ENCODE measurements around the gene CHD2.

The CHD2 gene

DNA sequence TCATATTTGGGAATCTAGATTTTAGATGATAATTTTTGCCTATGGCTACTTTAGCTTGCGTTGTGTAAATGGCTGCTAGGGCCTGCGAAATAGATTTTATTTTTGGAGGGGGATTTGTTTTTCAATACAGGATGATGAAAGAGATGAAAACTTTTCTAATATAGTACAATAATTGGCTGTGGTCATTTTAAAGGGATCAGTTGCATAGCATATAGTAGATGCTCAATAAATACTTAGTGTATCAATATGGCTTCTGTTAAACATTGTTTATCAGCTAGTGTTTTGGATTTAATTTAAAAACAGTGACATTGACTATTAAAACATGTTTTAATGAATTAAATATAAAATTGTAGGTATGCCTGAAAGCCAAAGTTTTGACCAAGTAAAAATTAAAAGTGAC, 6.9 kb upstream of the CHD2 start:
- DNase-seq (no peak), ATAC-seq (no peak)
- Mint-ChIP-seq H3K4me3 (peak overlapping the region; percentile 56), H3K9me3 (peaks cover 8% of the 10 kb centered on the region), H3K27me3 (no peaks in the 10 kb centered on the region), H3K4me1 (peaks cover 91% of the 10 kb centered on the region), H3K36me3 (ENCODE audit: low read depth) (peaks cover 84% of the 10 kb centered on the region), H3K27ac (peak overlapping the region; percentile 86)

- ATAC-seq (no peak), DNase-seq (no peak)
- peaks cover 79% of the 10 kb centered on the region for H3K4me1 Mint-ChIP-seq
- H3K4me3 Mint-ChIP-seq, result peak overlapping the region; percentile 1
- H3K9me3 Mint-ChIP-seq, result peaks cover 18% of the 10 kb centered on the region
- peak overlapping the region; percentile 65 for H3K27ac Mint-ChIP-seq
- H3K36me3 Mint-ChIP-seq (ENCODE audit: low read depth), result peaks cover 80% of the 10 kb centered on the region
- no peaks in the 10 kb centered on the region for H3K27me3 Mint-ChIP-seq
These were observed 3.6 kb upstream of the CHD2 start for GRCh38 chr15:92896561-92896960.

DNA sequence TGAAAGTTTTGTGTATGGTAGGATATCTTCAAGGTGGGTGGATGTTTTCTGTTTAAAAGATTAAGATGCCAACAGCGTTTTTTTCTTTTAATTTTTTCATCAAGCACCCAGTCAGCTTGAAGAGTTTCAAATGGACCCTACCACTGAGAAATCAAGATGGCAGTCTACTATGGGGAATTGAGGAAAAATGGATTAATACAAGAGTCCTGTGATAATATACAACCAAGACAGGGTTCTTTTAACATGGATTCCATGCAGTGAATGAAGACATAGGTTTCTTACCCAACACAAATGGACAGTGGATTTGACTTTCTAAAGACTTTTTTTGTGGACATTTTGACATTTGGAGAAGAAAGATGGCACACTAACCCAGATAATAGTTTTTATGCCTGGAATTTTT, 2.5 kb upstream of the CHD2 start:
- H3K36me3 Mint-ChIP-seq (ENCODE audit: low read depth), result peaks cover 79% of the 10 kb centered on the region
- no peak for DNase-seq
- H3K27me3 Mint-ChIP-seq, result no peaks in the 10 kb centered on the region
- peaks cover 70% of the 10 kb centered on the region for H3K4me1 Mint-ChIP-seq
- ATAC-seq, result no peak
- H3K27ac Mint-ChIP-seq, result peak overlapping the region; percentile 65
- peaks cover 18% of the 10 kb centered on the region for H3K9me3 Mint-ChIP-seq
- H3K4me3 Mint-ChIP-seq, result no peak overlapping the region

DNA sequence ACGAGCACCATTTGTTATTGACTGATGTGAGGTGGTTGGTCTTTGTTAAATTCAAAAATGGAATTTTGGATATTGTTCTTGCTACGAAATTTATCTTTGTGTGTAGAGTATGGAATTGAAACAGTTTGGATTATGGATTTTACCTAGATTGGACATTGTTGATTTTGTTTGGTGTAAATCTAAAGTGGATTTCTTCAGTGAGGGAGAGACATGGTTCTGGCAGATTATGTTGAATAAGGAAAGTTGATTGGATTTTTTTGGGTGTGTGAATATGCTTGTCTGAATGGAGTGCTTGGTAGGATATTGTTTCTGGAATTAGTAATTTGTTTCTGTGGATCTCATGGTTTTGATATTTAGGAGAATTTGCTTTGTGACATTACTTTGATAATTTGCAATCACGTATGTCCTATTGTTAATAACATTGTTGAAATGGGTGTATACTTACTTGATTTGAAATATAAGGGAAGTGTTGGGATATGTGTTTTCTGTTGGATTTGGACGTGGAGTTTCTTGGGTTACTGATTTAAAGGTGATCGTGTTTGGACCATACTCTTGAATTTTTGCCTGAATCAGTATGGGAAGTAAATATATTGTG, 1.0 kb upstream of the CHD2 start:
- Mint-ChIP-seq H3K4me3 (peak overlapping the region; percentile 90), H3K4me1 (peaks cover 64% of the 10 kb centered on the region), H3K27ac (peak overlapping the region; percentile 98), H3K36me3 (ENCODE audit: low read depth) (peaks cover 76% of the 10 kb centered on the region), H3K9me3 (peaks cover 18% of the 10 kb centered on the region), H3K27me3 (no peaks in the 10 kb centered on the region)
- ATAC-seq (no peak), DNase-seq (no peak)

DNA sequence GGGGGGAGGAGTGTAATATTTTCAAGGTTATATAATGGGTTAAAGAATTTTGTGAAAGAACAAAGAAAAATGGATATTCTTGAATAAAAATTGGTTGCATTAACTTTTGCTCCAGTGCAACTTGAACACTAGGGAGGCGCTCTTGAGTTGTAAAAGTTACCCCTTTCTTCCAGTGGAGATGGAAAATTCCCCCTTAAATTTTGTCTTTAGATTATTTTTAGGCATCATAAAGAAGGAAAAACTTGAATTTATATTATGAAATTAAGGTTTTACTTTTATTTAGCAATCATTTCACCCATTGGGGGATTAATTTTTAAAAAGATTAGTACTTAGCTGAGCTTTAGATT, 550 bp upstream of the CHD2 start:
- H3K4me3 Mint-ChIP-seq, result peak overlapping the region; percentile 90
- no peaks in the 10 kb centered on the region for H3K27me3 Mint-ChIP-seq
- H3K36me3 Mint-ChIP-seq (ENCODE audit: low read depth), result peaks cover 75% of the 10 kb centered on the region
- peak overlapping the region; percentile 98 for H3K27ac Mint-ChIP-seq
- H3K4me1 Mint-ChIP-seq, result peaks cover 61% of the 10 kb centered on the region
- DNase-seq (no peak), ATAC-seq (no peak)
- peaks cover 18% of the 10 kb centered on the region for H3K9me3 Mint-ChIP-seq

DNA sequence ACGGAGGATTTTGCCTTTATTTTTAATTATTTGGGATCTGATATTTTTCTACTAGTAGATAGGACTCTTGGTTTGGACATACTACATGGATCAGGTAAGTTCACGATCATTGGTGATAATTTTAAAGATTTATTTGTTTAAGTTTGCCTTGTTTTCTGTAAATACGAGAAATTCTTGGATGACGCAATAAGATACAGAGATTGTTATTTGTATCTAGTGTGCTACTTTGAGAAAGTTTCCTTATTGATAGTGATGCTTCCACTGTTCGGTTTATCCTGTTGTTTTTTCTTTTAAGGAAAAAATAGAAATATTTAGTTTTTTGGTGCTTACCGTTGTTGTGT, 577 bp downstream of the CHD2 start:
- H3K27ac Mint-ChIP-seq, result peak overlapping the region; percentile 98
- peaks cover 73% of the 10 kb centered on the region for H3K36me3 Mint-ChIP-seq (ENCODE audit: low read depth)
- peaks cover 18% of the 10 kb centered on the region for H3K9me3 Mint-ChIP-seq
- peak overlapping the region; percentile 90 for H3K4me3 Mint-ChIP-seq
- ATAC-seq (no peak), DNase-seq (no peak)
- H3K4me1 Mint-ChIP-seq, result peaks cover 60% of the 10 kb centered on the region
- no peaks in the 10 kb centered on the region for H3K27me3 Mint-ChIP-seq

- H3K4me1 Mint-ChIP-seq, result peaks cover 60% of the 10 kb centered on the region
- peak overlapping the region; percentile 90 for H3K4me3 Mint-ChIP-seq
- H3K9me3 Mint-ChIP-seq, result peaks cover 18% of the 10 kb centered on the region
- no peaks in the 10 kb centered on the region for H3K27me3 Mint-ChIP-seq
- ATAC-seq, result no peak
- H3K36me3 Mint-ChIP-seq (ENCODE audit: low read depth), result peaks cover 71% of the 10 kb centered on the region
- DNase-seq, result no peak
- peak overlapping the region; percentile 98 for H3K27ac Mint-ChIP-seq
These were observed 1.1 kb downstream of the CHD2 start for GRCh38 chr15:92901072-92901761.

DNA sequence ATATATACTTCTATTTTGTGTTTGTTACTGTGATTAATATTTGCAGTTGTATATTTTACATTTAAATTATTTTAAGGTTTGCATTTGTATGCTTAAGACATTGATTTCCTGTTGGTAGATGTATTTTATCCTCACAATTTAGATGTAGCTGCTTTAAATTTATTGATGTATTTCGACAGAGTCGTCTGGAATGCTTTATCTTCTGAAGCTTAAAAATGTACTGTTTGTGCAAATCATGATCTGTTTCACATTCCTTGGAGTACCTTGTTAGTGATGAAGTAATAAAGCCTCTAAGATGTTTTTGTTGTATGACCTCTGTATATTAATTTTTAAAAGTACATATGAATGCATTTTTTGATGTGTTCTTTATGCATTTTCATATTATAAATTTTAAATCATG, 1.9 kb downstream of the CHD2 start:
- ATAC-seq, result no peak
- H3K27ac Mint-ChIP-seq, result peak overlapping the region; percentile 75
- H3K4me3 Mint-ChIP-seq, result peak overlapping the region; percentile 90

GRCh38 chr15:92902737-92903593, 2.8 kb downstream of the CHD2 start:
- peaks cover 62% of the 10 kb centered on the region for H3K4me1 Mint-ChIP-seq
- peaks cover 59% of the 10 kb centered on the region for H3K36me3 Mint-ChIP-seq (ENCODE audit: low read depth)
- H3K27ac Mint-ChIP-seq, result peak overlapping the region; percentile 99
- no peak for DNase-seq
- H3K9me3 Mint-ChIP-seq, result peaks cover 12% of the 10 kb centered on the region
- ATAC-seq, result no peak
- H3K4me3 Mint-ChIP-seq, result peak overlapping the region; percentile 90
- H3K27me3 Mint-ChIP-seq, result no peaks in the 10 kb centered on the region

More for the DNA sequence above, 1.9 kb downstream of the CHD2 start:
- Mint-ChIP-seq H3K27me3 (no peaks in the 10 kb centered on the region), H3K4me1 (peaks cover 60% of the 10 kb centered on the region), H3K9me3 (peaks cover 18% of the 10 kb centered on the region), H3K36me3 (ENCODE audit: low read depth) (peaks cover 65% of the 10 kb centered on the region)
- no peak for DNase-seq

GRCh38 chr15:92903631-92903965, 3.5 kb downstream of the CHD2 start:
- peaks cover 59% of the 10 kb centered on the region for H3K36me3 Mint-ChIP-seq (ENCODE audit: low read depth)
- ATAC-seq (no peak), DNase-seq (no peak)
- H3K4me1 Mint-ChIP-seq, result peaks cover 62% of the 10 kb centered on the region
- peak overlapping the region; percentile 99 for H3K27ac Mint-ChIP-seq
- peak overlapping the region; percentile 90 for H3K4me3 Mint-ChIP-seq
- H3K27me3 Mint-ChIP-seq, result no peaks in the 10 kb centered on the region
- H3K9me3 Mint-ChIP-seq, result peaks cover 8% of the 10 kb centered on the region

- peak overlapping the region; percentile 90 for H3K4me3 Mint-ChIP-seq
- H3K27me3 Mint-ChIP-seq, result no peaks in the 10 kb centered on the region
- peaks cover 4% of the 10 kb centered on the region for H3K9me3 Mint-ChIP-seq
- DNase-seq (peak; percentile 99), ATAC-seq (peak; percentile 92)
- H3K27ac Mint-ChIP-seq, result peak overlapping the region; percentile 99
- H3K36me3 Mint-ChIP-seq (ENCODE audit: low read depth), result peaks cover 57% of the 10 kb centered on the region
- peaks cover 63% of the 10 kb centered on the region for H3K4me1 Mint-ChIP-seq
These were observed 4.0 kb downstream of the CHD2 start for GRCh38 chr15:92903966-92904721.

- Mint-ChIP-seq H3K27ac (peak overlapping the region; percentile 99), H3K4me1 (peaks cover 64% of the 10 kb centered on the region), H3K9me3 (no peaks in the 10 kb centered on the region), H3K36me3 (ENCODE audit: low read depth) (peaks cover 58% of the 10 kb centered on the region), H3K27me3 (no peaks in the 10 kb centered on the region), H3K4me3 (peak overlapping the region; percentile 90)
- DNase-seq (no peak), ATAC-seq (no peak)
These were observed 4.8 kb downstream of the CHD2 start for GRCh38 chr15:92904722-92905571.

GRCh38 chr15:92906020-92906419, 5.9 kb downstream of the CHD2 start:
- H3K4me3 Mint-ChIP-seq, result peak overlapping the region; percentile 90
- no peaks in the 10 kb centered on the region for H3K27me3 Mint-ChIP-seq

More at GRCh38 chr15:92906020-92906419, 5.9 kb downstream of the CHD2 start:
- Mint-ChIP-seq H3K36me3 (ENCODE audit: low read depth) (peaks cover 62% of the 10 kb centered on the region), H3K4me1 (peaks cover 72% of the 10 kb centered on the region), H3K9me3 (no peaks in the 10 kb centered on the region), H3K27ac (peak overlapping the region; percentile 99)
- no peak for ATAC-seq
- no peak for DNase-seq

All from activated naive CD8-positive, alpha-beta T cell treated with anti-CD3 and anti-CD28 coated beads, Interleukin-2, amount 50 U/mL, for 24 hours (primary cell).